ENCODE data around the gene BCAR3.

GRCh38 chr1:93702111-93702827, 20.6 kb upstream of the BCAR3 start:
- TF ChIP-seq CTCF (IDR thresholded peaks at IDR 0.05): no peak
- no peak for TF ChIP-seq ZFX (IDR thresholded peaks at IDR 0.05; ENCODE audit: borderline replicate concordance)

Measured in 22Rv1 (cell line).